PC-9 (cell line): ENCODE data around the gene CMIP.

Experiments used
- CTCF ChIP-seq: fragments of 200-600 bp; sonication (generic); conservative IDR thresholded peaks from 2 replicates; pipeline ENCODE4 v1.6.1; 2017; ENCODE audit warnings: mixed run types, antibody characterized with exemption, mild to moderate bottlenecking, moderate library complexity
- EZH2 ChIP-seq: fragments of 200-600 bp; sonication (generic); IDR thresholded peaks from 2 replicates; pipeline ENCODE4 v1.8.0; 2017; ENCODE audit warnings: antibody characterized with exemption, low read depth

DNA sequence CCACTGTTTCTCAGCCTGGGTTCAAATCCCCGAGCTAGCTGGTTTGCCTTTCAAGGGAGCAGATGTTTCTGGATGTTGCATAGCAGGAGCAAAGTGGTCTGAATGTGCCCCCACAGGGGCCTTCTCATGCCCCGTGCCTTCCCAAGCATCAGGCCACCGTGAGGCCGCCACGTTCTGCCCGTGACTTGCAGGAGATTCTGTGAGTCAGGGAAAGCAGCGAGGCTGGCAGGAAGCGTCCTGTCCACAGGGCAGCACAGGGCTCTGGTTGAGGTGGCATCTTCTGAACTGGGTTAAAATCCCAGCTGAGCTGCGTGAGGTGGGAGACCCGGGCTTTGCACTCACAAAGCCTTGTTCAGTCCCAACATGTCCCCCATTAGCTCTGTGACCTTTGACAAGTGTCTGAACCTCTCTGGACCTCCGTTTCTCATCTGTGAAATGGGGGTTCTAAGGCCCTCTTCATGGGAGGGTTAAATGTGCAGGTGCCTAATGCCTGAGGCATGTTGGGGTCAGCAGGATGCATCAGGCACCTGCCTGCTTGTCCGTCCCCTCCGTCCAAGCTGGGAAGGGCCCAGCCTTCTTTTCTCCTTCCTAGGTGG lies 239.7 kb downstream of the CMIP start:
- TF ChIP-seq EZH2 (no peak), CTCF (no peak)
